Measurements from ENCODE around the gene CCN5. TPM values are rescaled to one million over a fixed set of nuclear protein-coding genes. Genes with fewer than 3 reads are reported as not detected.

The CCN5 gene
- total RNA-seq, 2 donors from 2014 or later, result 0.84 to 2.9 TPM

DNA sequence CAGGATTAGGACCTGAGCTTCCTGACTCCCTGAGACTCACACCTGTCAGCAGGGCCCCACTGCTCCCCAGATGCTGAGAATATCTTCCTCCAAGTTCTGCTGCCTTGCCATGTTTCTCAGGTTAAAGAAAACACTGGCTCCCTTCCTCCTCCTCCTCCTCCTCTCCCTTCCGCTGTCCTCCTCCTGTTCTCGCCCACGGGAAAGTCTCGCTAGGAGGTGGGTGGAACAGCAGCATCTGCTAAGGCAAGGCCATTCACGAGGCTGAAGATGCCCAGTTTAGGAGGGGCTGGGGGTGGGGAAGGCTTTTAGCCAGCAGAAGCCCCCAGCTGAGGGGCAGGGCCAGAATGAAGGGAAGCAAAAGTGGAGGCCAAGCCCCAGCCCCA is 54.3 kb downstream of the CCN5 start:
- H3K27me3 ChIP-seq, result no peaks in the 10 kb centered on the region
- intact Hi-C loops (cut with DNase I), result no loop called here
- no peak for DNase-seq

DNA sequence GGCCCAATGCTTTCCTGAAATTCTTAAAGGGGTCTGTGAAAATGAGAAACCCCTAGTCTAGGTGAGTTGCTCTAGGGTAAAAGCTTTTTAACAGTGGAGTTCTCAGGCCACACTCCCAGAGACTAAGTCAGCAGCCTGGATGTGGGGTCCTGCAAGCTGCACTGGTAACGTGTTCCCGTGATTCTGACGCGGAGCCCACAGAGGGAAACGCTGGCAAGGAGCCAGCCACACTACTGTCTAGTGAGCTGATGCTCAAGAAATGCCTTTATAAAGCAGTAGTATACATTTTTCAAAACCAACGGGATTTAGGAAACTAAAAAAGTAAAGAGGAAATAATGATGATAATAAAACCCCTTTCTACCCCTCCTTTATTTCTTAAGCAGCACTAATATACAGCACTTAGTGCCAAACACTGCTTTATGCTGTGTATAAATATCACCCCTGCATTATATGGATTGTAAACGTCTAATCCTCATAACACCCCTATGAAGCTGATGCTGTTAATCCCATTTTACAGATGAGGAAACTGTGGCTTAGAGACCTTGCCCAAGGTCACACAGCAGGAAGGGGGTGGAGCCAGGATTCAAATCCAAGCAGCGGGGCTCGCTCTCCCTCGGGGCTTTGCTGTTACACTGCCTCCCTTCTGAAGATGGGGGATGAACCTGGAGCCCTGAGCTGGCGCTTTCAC is 55.5 kb downstream of the CCN5 start:
- no peak for DNase-seq
- TF ChIP-seq, protein P1, sequence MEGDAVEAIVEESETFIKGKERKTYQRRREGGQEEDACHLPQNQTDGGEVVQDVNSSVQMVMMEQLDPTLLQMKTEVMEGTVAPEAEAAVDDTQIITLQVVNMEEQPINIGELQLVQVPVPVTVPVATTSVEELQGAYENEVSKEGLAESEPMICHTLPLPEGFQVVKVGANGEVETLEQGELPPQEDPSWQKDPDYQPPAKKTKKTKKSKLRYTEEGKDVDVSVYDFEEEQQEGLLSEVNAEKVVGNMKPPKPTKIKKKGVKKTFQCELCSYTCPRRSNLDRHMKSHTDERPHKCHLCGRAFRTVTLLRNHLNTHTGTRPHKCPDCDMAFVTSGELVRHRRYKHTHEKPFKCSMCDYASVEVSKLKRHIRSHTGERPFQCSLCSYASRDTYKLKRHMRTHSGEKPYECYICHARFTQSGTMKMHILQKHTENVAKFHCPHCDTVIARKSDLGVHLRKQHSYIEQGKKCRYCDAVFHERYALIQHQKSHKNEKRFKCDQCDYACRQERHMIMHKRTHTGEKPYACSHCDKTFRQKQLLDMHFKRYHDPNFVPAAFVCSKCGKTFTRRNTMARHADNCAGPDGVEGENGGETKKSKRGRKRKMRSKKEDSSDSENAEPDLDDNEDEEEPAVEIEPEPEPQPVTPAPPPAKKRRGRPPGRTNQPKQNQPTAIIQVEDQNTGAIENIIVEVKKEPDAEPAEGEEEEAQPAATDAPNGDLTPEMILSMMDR (IDR thresholded peaks at IDR 0.05), result no peak
- Histone ChIP-seq H3K4me3 (no peak overlapping the region), H3K27me3 (no peaks in the 10 kb centered on the region), H3K27ac (no peak overlapping the region), H3K36me3 (no peaks in the 10 kb centered on the region), H3K9me3 (no peaks in the 10 kb centered on the region), H3K9ac (ENCODE audit: low read depth in 2 of 2, low read length in 2 of 2) (no peak overlapping the region), H3K4me1 (no peaks in the 10 kb centered on the region)
- intact Hi-C loops (cut with DNase I), result no loop called here

More for the DNA sequence above, 54.3 kb downstream of the CCN5 start:
- Histone ChIP-seq H3K4me3 (no peak overlapping the region), H3K27ac (no peak overlapping the region), H3K9me3 (no peaks in the 10 kb centered on the region), H3K4me1 (no peaks in the 10 kb centered on the region), H3K9ac (ENCODE audit: low read depth in 2 of 2, low read length in 2 of 2) (no peak overlapping the region), H3K36me3 (no peaks in the 10 kb centered on the region)
- TF ChIP-seq, protein P1 (IDR thresholded peaks at IDR 0.05), result no peak

DNA sequence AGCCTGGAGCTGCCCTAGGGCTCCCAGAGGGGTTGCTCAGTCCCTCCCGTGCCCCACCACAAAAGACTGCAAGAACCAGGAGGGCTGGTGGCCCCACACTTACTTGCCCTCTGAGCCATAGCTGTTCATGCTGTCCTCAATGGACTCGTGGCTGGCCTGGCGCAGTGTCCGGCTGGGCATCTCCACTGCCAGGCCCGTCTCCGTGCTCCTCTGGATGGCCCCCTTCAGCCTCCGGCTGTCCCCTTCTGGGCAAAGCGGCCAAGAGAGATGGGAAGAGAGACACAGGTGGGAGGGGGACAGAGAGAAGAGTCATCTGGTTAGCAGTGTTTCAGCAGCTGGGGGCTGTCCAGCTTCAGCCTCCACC is 56.0 kb downstream of the CCN5 start:
- Histone ChIP-seq H3K4me1 (no peaks in the 10 kb centered on the region), H3K9me3 (no peaks in the 10 kb centered on the region), H3K27ac (no peak overlapping the region), H3K9ac (ENCODE audit: low read depth in 2 of 2, low read length in 2 of 2) (no peak overlapping the region), H3K4me3 (no peak overlapping the region), H3K36me3 (no peaks in the 10 kb centered on the region), H3K27me3 (no peaks in the 10 kb centered on the region)
- intact Hi-C loops (cut with DNase I), result no loop called here
- no peak for DNase-seq
- TF ChIP-seq, protein P1 (IDR thresholded peaks at IDR 0.05), result no peak

DNA sequence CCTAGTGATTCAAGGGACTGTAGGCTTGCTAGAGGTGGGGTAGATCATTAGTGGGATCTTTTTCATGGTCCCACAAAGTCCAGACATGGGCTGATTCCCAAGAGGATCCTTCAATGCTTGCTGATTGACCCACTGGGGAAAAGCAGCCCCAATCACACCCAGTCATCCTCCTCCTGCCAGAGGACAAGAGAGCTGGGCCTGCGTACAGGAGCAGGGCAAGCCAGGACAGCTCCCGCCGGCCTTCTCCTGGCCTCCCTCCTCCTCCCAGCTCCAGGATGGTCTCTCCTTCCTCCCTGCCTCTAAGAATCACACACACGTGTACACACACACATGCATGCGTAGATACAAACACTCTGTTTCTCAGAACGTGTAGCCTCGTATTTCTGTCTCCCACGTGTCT is 57.5 kb downstream of the CCN5 start:
- Histone ChIP-seq H3K9me3 (no peaks in the 10 kb centered on the region), H3K36me3 (no peaks in the 10 kb centered on the region), H3K27ac (no peak overlapping the region), H3K9ac (ENCODE audit: low read depth in 2 of 2, low read length in 2 of 2) (no peak overlapping the region), H3K4me3 (no peak overlapping the region), H3K27me3 (no peaks in the 10 kb centered on the region), H3K4me1 (no peaks in the 10 kb centered on the region)
- intact Hi-C loops (cut with DNase I), result no loop called here
- TF ChIP-seq, protein P1 (IDR thresholded peaks at IDR 0.05), result no peak
- no peak for DNase-seq

DNA sequence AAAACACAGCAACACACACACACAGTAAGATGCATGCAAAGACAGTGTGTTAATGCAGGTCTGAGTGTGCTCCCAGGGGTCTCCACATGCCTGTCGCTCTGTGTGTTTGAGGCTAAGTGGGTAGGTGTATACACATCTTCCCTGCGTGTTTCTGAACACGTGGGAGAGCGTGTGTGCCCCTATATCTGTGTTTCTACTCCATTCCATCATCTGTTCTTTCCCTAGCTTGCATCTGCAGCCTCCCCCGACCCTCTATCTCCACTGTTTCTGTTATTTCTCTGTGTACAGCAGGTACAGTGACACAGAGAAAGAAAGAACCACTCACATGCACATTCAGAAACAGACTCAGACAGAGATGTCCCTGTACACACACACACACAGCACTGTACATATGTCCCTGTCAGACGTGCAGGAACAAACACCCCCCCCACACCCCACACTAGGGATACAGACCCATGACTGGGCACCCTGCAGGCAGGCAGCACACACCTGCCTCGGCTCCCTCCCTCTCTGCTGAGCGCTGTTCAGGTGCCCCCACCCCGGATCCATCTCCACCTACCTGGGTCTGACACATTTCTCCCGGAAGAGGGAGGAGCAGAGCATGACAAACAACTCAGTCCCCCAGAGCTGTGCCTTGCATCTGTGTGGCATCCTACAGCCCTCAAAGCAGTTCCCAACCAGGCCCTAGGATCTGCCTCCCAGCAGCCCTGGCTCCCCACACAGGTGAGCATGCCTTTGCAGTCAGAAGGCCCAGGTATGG is 58.1 kb downstream of the CCN5 start:
- TF ChIP-seq, protein P1 (IDR thresholded peaks at IDR 0.05), result no peak
- no peak overlapping the region for H3K27ac ChIP-seq
- no peaks in the 10 kb centered on the region for H3K9me3 ChIP-seq
- H3K36me3 ChIP-seq, result no peaks in the 10 kb centered on the region
- DNase-seq, result no peak
- H3K27me3 ChIP-seq, result no peaks in the 10 kb centered on the region
- H3K4me3 ChIP-seq, result no peak overlapping the region
- no peaks in the 10 kb centered on the region for H3K4me1 ChIP-seq
- intact Hi-C loops (cut with DNase I), result no loop called here
- H3K9ac ChIP-seq (ENCODE audit: low read depth in 2 of 2, low read length in 2 of 2), result no peak overlapping the region

Measured in colonic mucosa (tissue), 4 donors.